ENCODE measurements around the gene SENP1. TPM values are rescaled to one million over a fixed set of nuclear protein-coding genes. Genes with fewer than 3 reads are reported as not detected.

Gene SENP1
- total RNA-seq, 2 donors from 2014 or later = 11.5 to 49.6 TPM

GRCh38 chr12:48084066-48084465 is 21.8 kb downstream of the SENP1 start:
- WGBS = 47% methylated on average over 1 of the region's 1 CpG
- Histone ChIP-seq H3K27me3 (replicated peaks; ENCODE audit: insufficient read depth) (no peaks in the 10 kb centered on the region), H3K9me3 (no peaks in the 10 kb centered on the region), H3K4me1 (replicated peaks) (no peaks in the 10 kb centered on the region), H3K4me3 (no peak overlapping the region), H3K36me3 (no peaks in the 10 kb centered on the region), H3K27ac (no peak overlapping the region)
- intact Hi-C loops (cut with DNase I) = no loop called here
- TF ChIP-seq POLR2AphosphoS5 (IDR thresholded peaks at IDR 0.05) (no peak), CTCF (IDR thresholded peaks at IDR 0.05) (peak in 2 of 4 experiments; percentile 34 to 35)
- DNase-seq (ENCODE audit: low spot score) = no peak

- Histone ChIP-seq H3K27ac (no peak overlapping the region), H3K36me3 (no peaks in the 10 kb centered on the region), H3K9me3 (no peaks in the 10 kb centered on the region), H3K27me3 (replicated peaks; ENCODE audit: insufficient read depth) (no peaks in the 10 kb centered on the region), H3K4me1 (replicated peaks) (no peaks in the 10 kb centered on the region), H3K4me3 (no peak overlapping the region)
- 92% methylated on average over 3 of the region's 3 CpGs for WGBS
- DNase-seq (ENCODE audit: low spot score) = no peak
- TF ChIP-seq POLR2A (IDR thresholded peaks at IDR 0.05) (no peak), CTCF (IDR thresholded peaks at IDR 0.05) (no peak), POLR2AphosphoS5 (IDR thresholded peaks at IDR 0.05) (no peak)
- intact Hi-C loops (cut with DNase I) = no loop called here
These were observed 25.1 kb downstream of the SENP1 start for GRCh38 chr12:48080821-48081220.

GRCh38 chr12:48080285-48080684 is 25.6 kb downstream of the SENP1 start:
- Histone ChIP-seq H3K27me3 (replicated peaks; ENCODE audit: insufficient read depth) (no peaks in the 10 kb centered on the region), H3K27ac (no peak overlapping the region), H3K9me3 (no peaks in the 10 kb centered on the region), H3K4me1 (replicated peaks) (no peaks in the 10 kb centered on the region), H3K4me3 (no peak overlapping the region), H3K36me3 (no peaks in the 10 kb centered on the region)
- TF ChIP-seq POLR2AphosphoS5 (IDR thresholded peaks at IDR 0.05) (no peak), CTCF (IDR thresholded peaks at IDR 0.05) (no peak)
- intact Hi-C loops (cut with DNase I) = no loop called here
- WGBS = 88% methylated on average over 5 of the region's 5 CpGs
- DNase-seq (ENCODE audit: low spot score) = no peak

- 94% methylated on average over 5 of the region's 5 CpGs for WGBS
- Histone ChIP-seq H3K4me3 (no peak overlapping the region), H3K9me3 (no peaks in the 10 kb centered on the region), H3K4me1 (replicated peaks) (no peaks in the 10 kb centered on the region), H3K27ac (no peak overlapping the region), H3K27me3 (replicated peaks; ENCODE audit: insufficient read depth) (no peaks in the 10 kb centered on the region), H3K36me3 (no peaks in the 10 kb centered on the region)
- TF ChIP-seq POLR2A (IDR thresholded peaks at IDR 0.05) (no peak), CTCF (IDR thresholded peaks at IDR 0.05) (no peak), POLR2AphosphoS5 (IDR thresholded peaks at IDR 0.05) (no peak)
- intact Hi-C loops (cut with DNase I) = no loop called here
- DNase-seq (ENCODE audit: low spot score) = no peak
These were observed 27.0 kb downstream of the SENP1 start for GRCh38 chr12:48078901-48079300.

- H3K4me3 ChIP-seq = no peak overlapping the region
- no peak for TF ChIP-seq POLR2A (IDR thresholded peaks at IDR 0.05)
- no peak for TF ChIP-seq CTCF (IDR thresholded peaks at IDR 0.05)
- TF ChIP-seq POLR2AphosphoS5 (IDR thresholded peaks at IDR 0.05) = no peak
- intact Hi-C loops (cut with DNase I) = no loop called here
- no peaks in the 10 kb centered on the region for H3K36me3 ChIP-seq
- no peak for DNase-seq (ENCODE audit: low spot score)
- H3K27ac ChIP-seq = no peak overlapping the region
- 95% methylated on average over 2 of the region's 2 CpGs for WGBS
- H3K4me1 ChIP-seq (replicated peaks) = no peaks in the 10 kb centered on the region
- no peaks in the 10 kb centered on the region for H3K27me3 ChIP-seq (replicated peaks; ENCODE audit: insufficient read depth)
- H3K9me3 ChIP-seq = no peaks in the 10 kb centered on the region
These were observed 28.8 kb downstream of the SENP1 start for GRCh38 chr12:48077111-48077510.

Measured in prostate gland (tissue), 2 donors.